Stimulated activated CD8-positive, alpha-beta memory T cell treated with anti-CD3 and anti-CD28 coated beads, Interleukin-12 subunit alpha, Interleukin-12 subunit beta, amount 100 ng/mL, for 24 hours (primary cell): ENCODE measurements around the gene THSD4.

Experiments
- DNase-seq: peaks from one replicate; pipeline ENCODE4 v3.0.0-alpha.2; 2020; ENCODE audit errors: extremely low read depth

The THSD4 gene

GRCh38 chr15:71782422-71783165 is 667.3 kb downstream of the THSD4 start:
- DNase-seq: no peak

- no peak for DNase-seq
Observed at GRCh38 chr15:71784719-71785118, 669.4 kb downstream of the THSD4 start.

DNA sequence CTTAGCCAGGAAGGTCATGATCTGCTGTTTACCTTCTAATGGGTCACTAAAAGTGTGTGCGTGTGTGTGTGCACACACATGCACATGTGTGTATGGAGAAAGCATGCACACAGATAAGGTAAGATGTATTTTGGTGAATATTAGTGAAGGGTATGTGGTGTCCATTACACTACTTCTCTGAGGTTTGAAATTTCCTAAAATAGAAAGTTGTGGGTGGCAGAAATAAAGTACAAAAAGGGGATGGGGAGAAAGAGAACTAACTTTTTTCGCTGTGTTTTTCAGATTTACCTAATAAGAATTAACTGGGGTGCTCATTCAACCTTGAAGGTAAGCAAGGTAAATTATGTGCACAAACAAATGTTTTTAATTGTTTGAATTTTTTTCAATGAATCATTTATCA is 670.7 kb downstream of the THSD4 start:
- DNase-seq: no peak

- DNase-seq: no peak
Observed at GRCh38 chr15:71786673-71787072, 671.4 kb downstream of the THSD4 start.

DNA sequence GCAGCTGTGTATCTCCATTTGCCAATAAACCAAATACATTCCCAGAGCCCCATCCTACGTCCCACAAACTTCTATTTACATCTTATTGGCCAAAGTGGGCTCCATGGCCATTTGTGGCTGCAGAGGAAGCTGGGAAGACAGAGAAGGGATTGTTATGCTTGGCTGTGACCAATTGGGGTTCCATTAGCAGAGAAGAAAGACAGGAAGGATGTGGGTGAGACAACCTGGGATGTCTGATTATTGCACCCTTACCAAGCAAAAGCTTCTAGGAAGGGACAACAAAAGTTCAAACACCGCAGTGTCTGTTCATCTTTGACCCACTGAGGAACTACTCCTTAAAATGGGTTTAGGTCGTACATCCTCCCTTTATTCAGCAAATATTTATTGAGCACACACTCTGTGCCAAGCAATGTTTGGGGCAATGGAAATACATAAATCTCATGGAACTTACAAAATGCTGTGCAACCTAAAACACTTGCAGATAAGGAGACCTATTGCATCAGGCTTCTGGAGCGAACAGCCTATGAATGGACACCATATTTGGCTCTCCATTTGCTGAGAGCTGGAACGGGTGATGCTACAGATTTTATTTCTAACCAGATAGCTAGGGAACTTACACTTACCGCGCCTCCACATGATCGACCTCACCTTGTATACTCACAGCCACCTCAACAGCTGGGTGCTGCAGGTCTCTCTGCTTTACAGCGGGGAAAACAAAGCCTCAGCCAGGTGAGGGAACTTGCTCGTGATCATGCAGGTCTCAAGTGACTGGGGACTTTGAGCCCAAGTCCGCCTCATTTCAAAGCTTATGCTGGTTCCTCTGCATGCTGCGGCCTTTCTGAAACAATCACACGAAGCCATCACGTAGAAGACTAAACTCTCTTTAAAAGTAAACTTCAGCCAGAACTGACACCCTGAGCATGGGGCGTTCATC is 673.6 kb downstream of the THSD4 start:
- DNase-seq: no peak

DNA sequence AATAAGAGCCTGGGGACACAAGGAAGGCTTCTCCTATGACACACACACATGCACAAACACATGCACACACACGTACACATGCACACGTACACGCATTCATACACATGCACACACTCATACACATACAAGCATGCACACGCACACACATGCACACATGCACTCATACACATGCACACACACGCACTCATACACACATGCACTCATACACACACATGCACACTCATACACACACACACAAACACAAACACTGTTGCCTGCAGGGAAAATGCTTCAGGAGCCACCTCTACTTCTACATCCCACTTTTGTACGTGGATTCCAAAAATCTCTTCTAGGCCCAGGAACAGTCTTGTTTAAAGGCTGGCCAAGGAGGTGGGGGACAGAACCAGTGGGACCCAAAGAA is 674.3 kb downstream of the THSD4 start:
- DNase-seq: no peak

DNA sequence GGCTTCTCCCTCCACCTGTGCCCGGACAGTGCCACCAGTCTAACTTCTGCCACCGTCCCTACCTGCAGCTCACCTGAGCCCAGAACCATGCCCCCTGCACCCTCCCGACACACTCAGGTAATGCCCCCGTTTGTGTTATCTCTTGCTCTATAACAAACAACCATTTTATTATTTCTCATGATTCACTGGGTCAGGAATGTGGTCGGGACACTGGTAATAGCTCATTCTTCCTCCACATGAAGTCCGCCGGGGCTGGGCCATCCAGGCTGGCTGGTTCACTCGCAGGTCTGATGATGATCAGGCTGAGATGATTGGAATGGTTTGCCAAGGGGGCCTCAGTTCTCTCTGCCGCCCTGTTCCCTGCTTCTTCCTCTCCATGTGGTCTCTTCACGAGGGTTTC is 674.8 kb downstream of the THSD4 start:
- no peak for DNase-seq

DNA sequence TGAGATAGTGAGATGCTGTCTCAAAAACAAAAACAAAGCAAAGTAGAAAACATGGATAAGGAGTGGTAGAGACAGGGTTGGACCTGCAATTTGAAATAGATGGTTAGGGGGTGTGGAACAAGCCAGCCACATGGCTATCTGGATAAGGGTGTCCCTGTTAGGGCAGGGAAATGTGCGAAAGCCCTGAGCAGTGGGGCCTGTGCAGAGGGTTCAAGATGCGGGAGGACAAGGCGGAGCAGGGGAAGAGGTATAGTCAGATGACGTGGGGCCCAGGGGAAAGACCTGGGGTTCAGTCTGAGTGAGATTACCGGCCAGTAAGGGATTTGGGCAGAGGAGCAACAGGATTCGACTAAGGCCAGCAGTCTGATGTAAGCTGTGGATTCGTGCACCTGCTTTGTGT is 676.7 kb downstream of the THSD4 start:
- DNase-seq: no peak

DNA sequence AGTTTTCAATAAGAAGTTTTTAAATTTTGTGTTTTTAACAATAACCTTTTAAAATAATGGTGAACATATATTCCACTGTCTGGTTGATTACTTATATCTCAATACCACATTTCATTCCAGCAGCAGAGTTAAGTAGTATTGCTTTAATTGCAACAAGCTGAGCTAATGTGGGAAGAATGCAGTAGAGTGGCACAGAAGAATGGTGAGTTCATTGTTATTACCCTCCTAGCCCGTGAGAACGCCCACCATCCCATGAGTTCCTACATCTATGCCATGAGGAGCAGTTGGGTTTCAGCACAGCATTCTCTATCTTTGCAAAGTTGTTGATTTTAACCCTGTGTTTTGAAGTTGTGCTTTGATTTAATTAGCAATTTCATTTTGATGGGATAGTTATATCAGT is 677.2 kb downstream of the THSD4 start:
- DNase-seq: no peak

DNA sequence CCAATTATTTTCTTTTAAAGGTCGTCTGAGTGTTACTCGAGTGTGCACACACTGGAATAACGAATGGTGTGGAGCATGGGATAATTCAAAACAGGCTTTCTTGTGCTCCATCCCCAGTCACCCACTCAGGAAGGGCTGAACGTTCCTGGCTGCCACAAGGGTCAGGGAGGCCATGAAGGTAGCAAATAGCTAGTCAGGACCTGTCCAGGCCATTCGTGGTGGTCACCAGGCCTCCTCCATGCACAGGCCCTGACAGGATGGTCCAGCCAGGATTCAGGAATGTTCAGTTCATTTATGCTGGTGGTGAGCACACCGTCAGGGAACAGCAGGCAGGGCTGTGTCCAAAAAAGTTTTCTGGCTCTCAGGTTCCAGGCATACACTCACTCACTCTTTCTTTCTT is 683.4 kb downstream of the THSD4 start:
- DNase-seq: no peak

DNA sequence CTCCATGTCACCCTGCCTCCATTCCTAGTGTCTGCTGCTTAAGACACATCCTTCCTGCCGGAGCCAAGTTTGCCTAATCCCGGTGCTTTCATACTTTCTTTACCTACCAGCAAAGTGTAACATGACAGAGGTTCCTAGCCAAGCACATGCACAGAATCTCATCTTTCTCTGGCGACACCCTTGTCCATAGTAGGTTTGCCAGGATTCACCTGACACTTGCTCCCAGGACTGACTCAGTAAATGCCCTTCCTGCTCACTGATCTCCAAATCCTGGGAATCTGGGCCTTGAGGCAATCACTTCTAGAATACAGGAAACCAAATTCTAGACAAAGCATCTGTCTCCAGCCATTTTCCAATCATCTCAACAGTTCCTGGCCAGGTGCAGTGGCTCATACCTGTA is 684.9 kb downstream of the THSD4 start:
- DNase-seq: no peak

GRCh38 chr15:71800835-71801745 is 685.8 kb downstream of the THSD4 start:
- DNase-seq: no peak

DNA sequence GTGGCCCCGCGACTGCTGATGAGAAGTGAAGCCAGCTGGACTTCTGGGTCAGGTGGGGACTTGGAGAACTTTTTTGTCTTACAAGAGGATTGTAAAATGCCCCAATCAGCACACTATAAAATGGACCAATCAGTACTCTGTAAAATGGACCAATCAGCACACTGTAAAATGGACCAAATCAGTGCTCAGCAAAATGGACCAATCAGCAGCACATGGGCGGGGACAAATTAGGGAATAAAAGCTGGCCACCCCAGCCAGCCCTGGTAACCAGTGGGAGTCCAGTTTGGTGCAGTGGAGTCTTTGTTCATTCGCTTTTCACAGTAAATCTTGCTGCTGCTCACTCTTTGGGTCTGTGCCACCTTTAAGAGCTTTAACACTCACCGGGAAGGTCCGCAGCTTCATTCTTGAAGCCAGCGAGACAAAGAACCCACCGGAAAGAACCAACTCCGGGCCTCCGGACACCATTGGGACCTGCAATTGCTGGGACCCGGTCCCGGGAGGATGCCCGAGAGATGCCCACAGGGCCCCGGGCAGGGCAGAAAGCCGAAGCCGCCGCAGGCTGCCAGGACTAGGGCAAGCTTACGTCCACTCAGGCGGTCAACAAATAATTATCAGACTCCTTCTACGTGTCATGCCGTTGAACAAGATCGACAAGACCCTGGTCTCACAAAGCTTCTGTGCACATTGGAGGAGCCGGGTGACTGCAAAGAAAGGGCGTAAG is 686.8 kb downstream of the THSD4 start:
- no peak for DNase-seq

DNA sequence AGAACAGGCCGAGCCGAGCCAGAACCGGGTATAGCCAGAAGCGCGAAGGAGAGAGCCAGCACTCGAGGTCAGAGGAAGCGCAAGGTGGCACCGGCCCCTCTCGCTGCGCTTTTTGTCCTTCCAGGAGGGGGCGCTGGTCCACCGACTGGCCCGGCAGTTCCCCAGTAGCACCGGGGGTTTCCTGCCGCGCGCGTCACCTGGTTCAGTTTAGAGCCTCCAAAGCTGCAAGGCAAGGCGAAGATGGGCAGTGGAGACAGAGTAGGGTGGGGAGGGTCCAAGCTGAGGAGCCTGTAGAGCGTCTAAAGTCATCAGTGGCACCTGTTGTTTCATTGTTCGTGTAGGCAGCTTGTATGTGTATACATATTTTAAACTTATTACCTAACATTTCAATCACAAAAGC is 687.5 kb downstream of the THSD4 start:
- DNase-seq: peak; percentile 1

DNA sequence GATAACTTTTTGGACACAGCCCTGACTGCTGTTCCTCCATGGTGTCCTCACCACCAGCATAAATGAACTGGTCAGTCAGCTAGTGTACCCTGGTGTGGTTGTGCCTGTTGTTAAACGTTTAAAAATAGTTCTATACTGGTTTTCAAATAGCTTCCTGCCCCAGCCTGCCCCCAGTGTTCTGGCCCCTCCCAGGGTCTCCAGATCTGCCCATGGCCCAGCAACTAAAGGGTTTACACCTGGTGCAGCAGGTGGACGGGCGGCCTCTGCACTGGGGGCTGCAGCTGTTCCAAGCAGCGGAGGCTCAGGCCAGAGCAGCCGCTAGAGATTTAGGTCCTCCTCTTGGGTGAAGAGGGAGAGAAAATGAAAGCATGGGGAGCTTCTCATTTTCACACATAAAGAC is 689.0 kb downstream of the THSD4 start:
- DNase-seq: no peak

DNA sequence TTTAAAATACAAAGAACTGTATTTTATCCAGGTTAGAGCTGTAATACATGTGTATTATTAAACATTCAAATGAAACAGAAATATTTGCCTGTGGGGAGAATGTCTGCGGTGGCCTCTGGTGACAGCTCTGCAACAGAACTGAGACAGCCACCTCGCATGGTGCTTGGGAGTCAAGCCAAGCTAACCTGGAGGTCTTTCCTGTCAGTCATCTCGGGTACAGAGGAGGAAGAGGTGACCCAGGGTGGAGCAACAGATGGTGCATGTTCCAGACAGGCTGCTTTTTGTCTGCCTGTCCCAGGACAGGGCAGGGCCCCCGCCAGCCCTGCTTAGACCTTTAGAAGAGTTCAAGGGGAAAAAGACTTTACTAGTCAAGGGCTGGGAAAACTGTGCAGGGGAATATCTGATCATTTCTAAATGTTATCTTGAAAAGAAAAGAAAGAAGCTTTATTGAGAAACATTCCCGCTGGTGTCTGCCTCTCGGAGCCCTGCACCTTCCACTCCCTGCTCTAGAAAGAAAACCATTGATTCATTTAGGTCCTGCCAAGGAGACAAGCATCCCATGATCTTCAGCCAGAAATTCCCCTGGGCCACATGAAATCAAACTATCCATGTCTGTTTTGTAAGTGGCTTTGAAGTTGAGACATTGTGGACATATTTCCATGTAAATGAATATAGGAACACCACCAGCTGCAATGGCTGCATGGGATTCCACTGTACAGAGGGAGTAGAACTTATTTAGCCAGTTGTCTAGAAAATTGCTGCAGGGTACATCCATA is 689.6 kb downstream of the THSD4 start:
- no peak for DNase-seq

DNA sequence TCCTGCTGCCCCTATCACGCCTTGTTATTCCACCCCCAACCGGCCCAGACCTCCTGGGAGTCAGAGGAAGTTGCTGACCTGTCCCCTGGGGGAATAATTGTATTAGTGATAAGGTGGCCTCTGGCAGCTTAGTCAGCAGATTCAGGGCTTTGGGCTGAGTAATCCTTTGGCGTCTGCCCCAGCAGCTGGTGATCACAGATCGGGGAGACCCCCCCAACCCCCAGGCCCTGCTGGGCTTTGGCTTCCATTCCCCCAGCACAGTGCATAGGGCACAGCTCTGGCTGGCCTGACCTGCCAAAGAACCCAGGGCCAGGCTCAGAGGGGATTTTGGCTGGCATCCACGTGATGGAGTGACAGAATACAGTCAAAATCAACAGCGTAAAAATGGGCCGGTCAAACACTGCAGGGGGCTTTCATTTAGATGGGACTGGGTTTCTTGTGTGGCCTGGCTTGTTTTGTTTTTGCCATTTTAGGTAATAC is 691.2 kb downstream of the THSD4 start:
- no peak for DNase-seq

DNA sequence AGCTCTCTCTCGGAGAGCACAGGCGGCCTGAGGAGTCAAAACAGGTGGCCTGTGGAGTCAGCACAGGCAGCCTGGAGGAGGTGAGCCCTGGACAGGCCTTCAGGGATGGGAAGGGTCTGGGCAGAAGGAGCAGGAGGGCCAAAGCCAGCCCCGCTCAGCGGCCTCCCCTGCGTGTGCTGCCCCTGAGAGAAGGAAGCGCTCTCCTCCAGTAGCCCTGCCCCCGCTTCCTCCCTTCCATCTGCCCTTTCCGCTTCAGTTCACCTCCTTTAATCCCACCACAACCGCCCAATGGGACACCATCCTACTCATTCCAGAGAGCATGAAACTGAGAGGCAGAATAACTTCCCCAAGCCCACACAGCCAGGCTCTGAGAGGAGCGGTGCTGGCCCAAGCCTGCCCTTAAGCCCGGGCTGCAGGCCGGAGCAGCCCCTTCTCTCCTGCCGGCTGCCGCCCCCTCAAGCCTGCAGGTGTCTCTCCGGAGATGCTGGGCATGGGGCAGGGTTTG is 691.9 kb downstream of the THSD4 start:
- no peak for DNase-seq

GRCh38 chr15:71807691-71808091 is 692.4 kb downstream of the THSD4 start:
- DNase-seq: no peak

- no peak for DNase-seq
Observed at GRCh38 chr15:71808311-71809020, 693.2 kb downstream of the THSD4 start.
